Lung (tissue), 12 donors: ENCODE measurements around the gene SLC4A11. TPM values are rescaled to one million over a fixed set of nuclear protein-coding genes. Genes with fewer than 3 reads are reported as not detected.

Source experiments
- ATAC-seq: fragments of 200-7000 bp; cut with Tn5 transposase; one replicate; pipeline ENCODE4 v1.9.1; 2020; ENCODE audit warnings: moderate number of reproducible peaks; ENCODE audit not compliant: insufficient read depth, low FRiP score
- DNase-seq, 3 donors: peaks; one replicate each; pipeline ENCODE4 v3.0.0-alpha.2; 2013 to 2017
- H3K27ac ChIP-seq, 2 donors: one replicate each; pipeline ENCODE4 v1.5.1; 2013; ENCODE audit warnings: mild to moderate bottlenecking in 2 of 2, moderate library complexity in 2 of 2, control low read depth in 1 of 2, inconsistent platforms in 1 of 2, low read depth in 1 of 2, low read length in 1 of 2
- H3K27me3 ChIP-seq, 3 donors: one replicate each; pipeline ENCODE4 v1.5.1; 2013; ENCODE audit warnings: low read length in 2 of 3; ENCODE audit not compliant: control insufficient read depth in 3 of 3, insufficient read depth in 3 of 3
- H3K36me3 ChIP-seq, 4 donors: one replicate each; pipeline ENCODE4 v1.5.1; 2013; ENCODE audit warnings: low read length in 4 of 4, mild to moderate bottlenecking in 1 of 4, moderate library complexity in 1 of 4; ENCODE audit not compliant: control insufficient read depth in 4 of 4, insufficient read depth in 4 of 4
- H3K4me1 ChIP-seq, 5 donors: one replicate each; pipeline ENCODE4 v1.5.1; 2013; ENCODE audit warnings: low read length in 5 of 5, mild to moderate bottlenecking in 2 of 5, moderate library complexity in 1 of 5; ENCODE audit not compliant: control insufficient read depth in 5 of 5, insufficient read depth in 5 of 5
- H3K4me3 ChIP-seq: one replicate; pipeline ENCODE4 v1.5.1; 2013; ENCODE audit warnings: mild to moderate bottlenecking, control low read depth, moderate library complexity
- H3K9ac ChIP-seq, 2 donors: one replicate each; pipeline ENCODE4 v1.5.1; 2013; ENCODE audit warnings: low read length in 2 of 2, control low read depth in 1 of 2; ENCODE audit not compliant: insufficient read depth in 1 of 2
- H3K9me3 ChIP-seq, 4 donors: one replicate each; pipeline ENCODE4 v1.5.1; 2013; ENCODE audit warnings: low read length in 3 of 4, mild to moderate bottlenecking in 1 of 4, moderate library complexity in 1 of 4; ENCODE audit not compliant: control insufficient read depth in 4 of 4, insufficient read depth in 3 of 4
- WGBS, 2 donors: extraction: QIAGEN DNeasy Blood & Tissue Kit; methylation state at CpG; one replicate each; pipeline ENCODE4 v1.1.7; 2013; 5-methylcytosine and 5-hydroxymethylcytosine counted together
- polyA plus RNA-seq, 2 donors: library from polyadenylated mRNA; stranded (reverse); fragments of 200-250 nt; gene quantifications; one replicate each; pipeline ENCODE4 v1.2.1, GENCODE V29; 2013
- total RNA-seq, 2 donors: library from RNA; depleted of rRNA in 1 of 2; stranded (reverse); fragments of >200 nt in 1 of 2; gene quantifications; one replicate each; pipeline ENCODE4 v1.2.1, GENCODE V29; 2014 to 2021
- TF ChIP-seq, protein P1 (sequence below): IDR thresholded peaks from 2 replicates; pipeline ENCODE4 v1.5.1; 2012; ENCODE audit warnings: mild to moderate bottlenecking; ENCODE audit errors: control extremely low read depth, extremely low read depth
- donor health status: control.
- donor health status: control.
- donor health status: Bipolar disorder and iron deficiency.
- donor health status: healthy.
- donor health status: DM: yes; HTN: yes; CAD: no.

SLC4A11 gene
- total and polyA plus RNA-seq, 4 donors = 0.40 to 8.8 (median 4.7) TPM

DNA sequence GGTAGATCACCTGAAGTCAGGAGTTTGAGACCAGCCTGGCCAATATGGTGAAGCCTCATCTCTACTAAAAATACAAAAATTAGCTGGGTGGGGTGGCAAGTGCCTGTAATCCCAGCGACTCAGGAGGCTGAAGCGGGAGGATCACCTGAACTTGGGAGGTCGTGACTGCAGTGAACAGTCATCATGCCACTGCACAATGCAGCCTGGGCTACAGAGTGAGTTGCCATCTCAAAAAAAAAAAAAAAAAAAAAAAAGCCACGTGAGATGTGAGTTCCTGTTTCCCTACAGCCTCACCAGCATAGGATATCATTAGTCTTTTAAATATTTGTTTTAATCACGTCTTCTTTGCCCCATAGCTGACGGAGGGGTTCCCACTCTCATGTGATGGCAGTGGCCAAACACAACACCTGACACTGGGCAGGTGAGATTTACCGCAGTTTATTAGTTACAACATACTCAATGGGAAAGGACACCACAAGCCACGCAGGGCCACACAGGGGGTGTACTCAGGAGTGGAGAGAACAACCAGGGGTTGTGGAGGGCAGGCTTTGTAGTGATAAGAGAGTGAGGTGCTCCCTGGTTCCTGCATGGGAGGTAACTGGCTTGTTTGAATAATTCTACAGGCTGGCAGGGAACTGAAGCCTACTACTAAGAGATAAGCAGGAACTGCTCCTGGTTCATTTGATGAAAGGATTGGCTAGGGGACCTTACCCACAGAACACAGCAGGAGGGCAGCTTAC, 61.1 kb downstream of the SLC4A11 start:
- H3K9ac ChIP-seq = no peak overlapping the region
- peaks cover 0 to 5% (median under 1%) of the 10 kb centered on the region in 4 donors for H3K36me3 ChIP-seq
- no peak overlapping the region for H3K4me3 ChIP-seq
- no peak for ATAC-seq
- TF ChIP-seq, protein P1, sequence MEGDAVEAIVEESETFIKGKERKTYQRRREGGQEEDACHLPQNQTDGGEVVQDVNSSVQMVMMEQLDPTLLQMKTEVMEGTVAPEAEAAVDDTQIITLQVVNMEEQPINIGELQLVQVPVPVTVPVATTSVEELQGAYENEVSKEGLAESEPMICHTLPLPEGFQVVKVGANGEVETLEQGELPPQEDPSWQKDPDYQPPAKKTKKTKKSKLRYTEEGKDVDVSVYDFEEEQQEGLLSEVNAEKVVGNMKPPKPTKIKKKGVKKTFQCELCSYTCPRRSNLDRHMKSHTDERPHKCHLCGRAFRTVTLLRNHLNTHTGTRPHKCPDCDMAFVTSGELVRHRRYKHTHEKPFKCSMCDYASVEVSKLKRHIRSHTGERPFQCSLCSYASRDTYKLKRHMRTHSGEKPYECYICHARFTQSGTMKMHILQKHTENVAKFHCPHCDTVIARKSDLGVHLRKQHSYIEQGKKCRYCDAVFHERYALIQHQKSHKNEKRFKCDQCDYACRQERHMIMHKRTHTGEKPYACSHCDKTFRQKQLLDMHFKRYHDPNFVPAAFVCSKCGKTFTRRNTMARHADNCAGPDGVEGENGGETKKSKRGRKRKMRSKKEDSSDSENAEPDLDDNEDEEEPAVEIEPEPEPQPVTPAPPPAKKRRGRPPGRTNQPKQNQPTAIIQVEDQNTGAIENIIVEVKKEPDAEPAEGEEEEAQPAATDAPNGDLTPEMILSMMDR = no peak
- H3K9me3 ChIP-seq = no peaks in the 10 kb centered on the region
- no peak for DNase-seq
- WGBS, 2 donors = 66 to 74% methylated on average over 8 of the region's 8 CpGs
- H3K27ac ChIP-seq = no peak overlapping the region
- no peaks in the 10 kb centered on the region for H3K27me3 ChIP-seq
- H3K4me1 ChIP-seq = peaks cover 0 to 11% (median 0%) of the 10 kb centered on the region in 5 donors

Other genes with a start within 250 kb of the SLC4A11 start
- under 1 TPM in 1 of 2 donors, not detected in 1; 0.46 TPM for gene GNRH2, start 195.6 kb downstream of the SLC4A11 start, total RNA-seq
- under 1 TPM; 0.14 to 0.16 TPM for gene GNRH2, start 195.6 kb downstream of the SLC4A11 start, polyA plus RNA-seq
- gene MRPS26, start 193.1 kb downstream of the SLC4A11 start, total RNA-seq = 10 to 100 TPM; 29.8 to 47.1 TPM
- gene MRPS26, start 193.1 kb downstream of the SLC4A11 start, polyA plus RNA-seq = 10 to 100 TPM; 67.5 to 67.8 TPM
- gene OXT, start 167.6 kb downstream of the SLC4A11 start, total RNA-seq = not detected
- gene OXT, start 167.6 kb downstream of the SLC4A11 start, polyA plus RNA-seq = not detected
- not detected for gene AVP, start 154.5 kb downstream of the SLC4A11 start, total RNA-seq
- gene AVP, start 154.5 kb downstream of the SLC4A11 start, polyA plus RNA-seq = not detected
- 10 to 100 TPM; 14.8 to 16.4 TPM for gene FASTKD5, start 79.3 kb downstream of the SLC4A11 start, total RNA-seq
- gene FASTKD5, start 79.3 kb downstream of the SLC4A11 start, polyA plus RNA-seq = 10 to 100 TPM in 1 of 2 donors, 1 to 10 TPM in 1; 8.6 to 12.4 TPM
- 1 to 10 TPM; 5.5 to 6.3 TPM for gene UBOX5, start 79.3 kb downstream of the SLC4A11 start, total RNA-seq
- 1 to 10 TPM; 4.0 TPM for gene UBOX5, start 79.3 kb downstream of the SLC4A11 start, polyA plus RNA-seq
- 10 to 100 TPM; 13.9 to 18.6 TPM for gene LZTS3, start 65.6 kb downstream of the SLC4A11 start, total RNA-seq
- gene LZTS3, start 65.6 kb downstream of the SLC4A11 start, polyA plus RNA-seq = 10 to 100 TPM in 1 of 2 donors, 1 to 10 TPM in 1; 8.8 to 12.4 TPM
- 10 to 100 TPM; 44.3 to 95.1 TPM for gene DDRGK1, start 34.5 kb downstream of the SLC4A11 start, total RNA-seq
- 10 to 100 TPM; 78.2 to 93.6 TPM for gene DDRGK1, start 34.5 kb downstream of the SLC4A11 start, polyA plus RNA-seq
- gene ITPA, start 29.7 kb downstream of the SLC4A11 start, total RNA-seq = 10 to 100 TPM; 32.7 to 65.0 TPM
- gene ITPA, start 29.7 kb downstream of the SLC4A11 start, polyA plus RNA-seq = 10 to 100 TPM; 67.2 to 95.8 TPM
- 10 to 100 TPM; 17.1 to 26.1 TPM for gene DNAAF9, start 168.5 kb upstream of the SLC4A11 start, total RNA-seq
- 1 to 10 TPM; 5.9 to 6.1 TPM for gene DNAAF9, start 168.5 kb upstream of the SLC4A11 start, polyA plus RNA-seq
- gene ATRN, start 231.8 kb upstream of the SLC4A11 start, total RNA-seq = 10 to 100 TPM; 29.0 to 38.5 TPM
- gene ATRN, start 231.8 kb upstream of the SLC4A11 start, polyA plus RNA-seq = 10 to 100 TPM in 1 of 2 donors, 1 to 10 TPM in 1; 4.2 to 13.4 TPM